Spleen (tissue), 7 donors: ENCODE results near the gene SH2D5.

Source experiments
- CTCF ChIP-seq, 11 experiments: fragments of 200-600 bp in 7 of 11; fragments of 450-650 bp in 4 of 11; sonication (generic) in 4 of 11; IDR thresholded peaks in 8 of 11; conservative IDR thresholded peaks in 3 of 11; 1 replicate in 7 of 11; 2 replicates in 4 of 11; pipeline versions ENCODE4 v1.4.0 to v1.8.0; 2016 to 2021; ENCODE audit warnings: antibody characterized with exemption in 11 of 11, inconsistent platforms in 4 of 11, mild to moderate bottlenecking in 1 of 11
- POLR2A ChIP-seq, 3 donors: fragments of 450-650 bp; IDR thresholded peaks; one replicate each; pipeline ENCODE4 v1.5.1; 2017; ENCODE audit warnings: antibody characterized with exemption in 3 of 3, mild to moderate bottlenecking in 1 of 3
- POLR2AphosphoS5 ChIP-seq, 3 donors: sonication (generic); formaldehyde crosslinking; IDR thresholded peaks; one replicate each; pipeline ENCODE4 v1.5.1; 2017; ENCODE audit warnings: antibody characterized with exemption in 3 of 3
- donor health status: DM: no; HTN: no; CAD: no; lungs with moderate emphysema.
- donor health status: DM: no; HTN: no; CAD: no.
- donor health status: DM: no; HTN: no; CAD: no.

- TF ChIP-seq POLR2A (IDR thresholded peaks at IDR 0.05) (no peak), CTCF (IDR thresholded peaks at IDR 0.05 in 8 of 11, conservative IDR thresholded peaks at IDR 0.05 in 3 of 11) (no peak), POLR2AphosphoS5 (IDR thresholded peaks at IDR 0.05) (no peak)
Observed at GRCh38 chr1:20719871-20720620, 12.5 kb downstream of the SH2D5 start.
